ENCODE measurements around the gene CHCHD3. TPM values are rescaled to one million over a fixed set of nuclear protein-coding genes. Genes with fewer than 3 reads are reported as not detected.

CHCHD3 gene
- total RNA-seq, 4 donors from 2014 or later: 33.9 to 37.2 (median 35.8) TPM

DNA sequence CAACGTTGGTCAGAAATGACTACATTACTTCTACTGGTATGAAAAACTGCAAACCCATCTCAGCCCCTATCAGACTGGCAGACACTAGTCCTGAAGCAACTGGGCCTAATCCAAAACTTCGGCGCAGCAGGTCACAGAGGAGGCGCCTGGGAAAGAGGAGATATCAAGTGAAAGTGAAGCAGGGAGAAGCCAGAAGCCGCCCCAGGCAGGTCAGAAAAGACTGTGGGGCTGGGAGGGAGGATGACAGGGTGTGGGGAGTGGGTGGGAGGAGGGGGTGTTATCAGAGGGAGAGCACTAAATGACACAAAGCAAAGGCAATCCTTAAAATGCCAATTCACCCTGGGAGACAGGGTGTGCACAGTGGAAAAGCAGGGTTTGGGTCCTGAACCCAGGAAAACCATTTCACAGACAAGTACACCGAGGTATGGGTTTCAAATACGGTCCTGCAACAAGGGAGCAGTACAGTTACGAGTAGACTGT, 731 bp downstream of the CHCHD3 start:
- Histone ChIP-seq H3K4me1 (peaks cover 21% of the 10 kb centered on the region), H3K9me3 (no peaks in the 10 kb centered on the region), H3K27me3 (no peaks in the 10 kb centered on the region), H3K4me3 (peak overlapping the region; percentile 97), H3K36me3 (no peaks in the 10 kb centered on the region), H3K27ac (peak overlapping the region; percentile 89)
- no peak for DNase-seq (ENCODE audit: low spot score in 2 of 2)
- no peak for TF ChIP-seq EP300 (IDR thresholded peaks at IDR 0.05)
- no peak for TF ChIP-seq POLR2A (IDR thresholded peaks at IDR 0.05)
- TF ChIP-seq, protein P1, sequence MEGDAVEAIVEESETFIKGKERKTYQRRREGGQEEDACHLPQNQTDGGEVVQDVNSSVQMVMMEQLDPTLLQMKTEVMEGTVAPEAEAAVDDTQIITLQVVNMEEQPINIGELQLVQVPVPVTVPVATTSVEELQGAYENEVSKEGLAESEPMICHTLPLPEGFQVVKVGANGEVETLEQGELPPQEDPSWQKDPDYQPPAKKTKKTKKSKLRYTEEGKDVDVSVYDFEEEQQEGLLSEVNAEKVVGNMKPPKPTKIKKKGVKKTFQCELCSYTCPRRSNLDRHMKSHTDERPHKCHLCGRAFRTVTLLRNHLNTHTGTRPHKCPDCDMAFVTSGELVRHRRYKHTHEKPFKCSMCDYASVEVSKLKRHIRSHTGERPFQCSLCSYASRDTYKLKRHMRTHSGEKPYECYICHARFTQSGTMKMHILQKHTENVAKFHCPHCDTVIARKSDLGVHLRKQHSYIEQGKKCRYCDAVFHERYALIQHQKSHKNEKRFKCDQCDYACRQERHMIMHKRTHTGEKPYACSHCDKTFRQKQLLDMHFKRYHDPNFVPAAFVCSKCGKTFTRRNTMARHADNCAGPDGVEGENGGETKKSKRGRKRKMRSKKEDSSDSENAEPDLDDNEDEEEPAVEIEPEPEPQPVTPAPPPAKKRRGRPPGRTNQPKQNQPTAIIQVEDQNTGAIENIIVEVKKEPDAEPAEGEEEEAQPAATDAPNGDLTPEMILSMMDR (IDR thresholded peaks at IDR 0.05): no peak
- no peak for TF ChIP-seq POLR2AphosphoS5 (IDR thresholded peaks at IDR 0.05)
- 4% methylated on average over 8 of the region's 8 CpGs for WGBS

DNA sequence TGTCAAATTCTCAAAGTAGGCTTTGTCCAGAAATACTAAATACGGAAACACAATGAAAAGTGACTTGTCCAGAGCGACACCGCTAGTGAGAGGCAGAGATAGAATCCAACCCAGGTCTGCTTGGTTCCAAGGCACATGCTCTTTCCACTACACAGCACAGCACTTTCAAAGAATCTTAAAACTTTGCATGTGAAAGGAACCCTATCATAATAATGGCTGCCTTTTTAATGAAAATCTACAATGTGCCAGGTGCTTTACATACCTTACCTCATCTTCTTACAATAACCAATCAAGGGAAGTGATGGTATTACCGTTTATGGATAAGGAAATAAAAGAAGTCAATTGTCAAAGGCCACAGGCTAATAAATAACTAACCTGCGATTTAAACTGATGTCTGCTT, 2.6 kb downstream of the CHCHD3 start:
- 70% methylated on average over 5 of the region's 5 CpGs for WGBS
- TF ChIP-seq POLR2A (IDR thresholded peaks at IDR 0.05) (no peak), EP300 (IDR thresholded peaks at IDR 0.05) (no peak), POLR2AphosphoS5 (IDR thresholded peaks at IDR 0.05) (no peak)
- TF ChIP-seq, protein P1 (IDR thresholded peaks at IDR 0.05): no peak
- Histone ChIP-seq H3K27me3 (no peaks in the 10 kb centered on the region), H3K36me3 (no peaks in the 10 kb centered on the region), H3K27ac (no peak overlapping the region), H3K4me3 (no peak overlapping the region), H3K4me1 (peaks cover 21% of the 10 kb centered on the region), H3K9me3 (no peaks in the 10 kb centered on the region)
- DNase-seq (ENCODE audit: low spot score in 2 of 2): no peak

DNA sequence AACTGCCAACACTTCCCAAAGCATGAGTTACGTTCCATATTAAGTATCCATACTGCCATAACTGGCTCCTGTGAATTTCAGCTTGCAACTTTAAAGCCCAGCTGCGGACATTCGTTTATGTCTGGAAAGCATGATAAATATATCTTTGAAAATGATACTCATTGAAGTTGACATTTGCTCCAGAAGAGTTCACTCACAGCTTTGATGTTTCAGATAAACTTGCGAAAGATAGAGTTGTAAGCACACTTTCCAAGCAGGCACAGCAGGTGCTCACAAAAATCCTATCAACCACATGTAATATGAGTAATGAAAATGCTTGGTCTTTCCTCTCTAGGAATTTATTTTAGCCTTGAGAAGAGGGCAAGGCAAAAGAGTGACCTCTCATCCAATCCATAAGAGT, 4.5 kb downstream of the CHCHD3 start:
- no peak overlapping the region for H3K4me3 ChIP-seq
- no peaks in the 10 kb centered on the region for H3K27me3 ChIP-seq
- no peaks in the 10 kb centered on the region for H3K9me3 ChIP-seq
- H3K36me3 ChIP-seq: no peaks in the 10 kb centered on the region
- 92% methylated on average over 4 of the region's 4 CpGs for WGBS
- TF ChIP-seq POLR2A (IDR thresholded peaks at IDR 0.05) (no peak), EP300 (IDR thresholded peaks at IDR 0.05) (no peak), POLR2AphosphoS5 (IDR thresholded peaks at IDR 0.05) (no peak)
- TF ChIP-seq, protein P1 (IDR thresholded peaks at IDR 0.05): no peak
- no peak for DNase-seq (ENCODE audit: low spot score in 2 of 2)
- H3K27ac ChIP-seq: no peak overlapping the region
- peaks cover 21% of the 10 kb centered on the region for H3K4me1 ChIP-seq

DNA sequence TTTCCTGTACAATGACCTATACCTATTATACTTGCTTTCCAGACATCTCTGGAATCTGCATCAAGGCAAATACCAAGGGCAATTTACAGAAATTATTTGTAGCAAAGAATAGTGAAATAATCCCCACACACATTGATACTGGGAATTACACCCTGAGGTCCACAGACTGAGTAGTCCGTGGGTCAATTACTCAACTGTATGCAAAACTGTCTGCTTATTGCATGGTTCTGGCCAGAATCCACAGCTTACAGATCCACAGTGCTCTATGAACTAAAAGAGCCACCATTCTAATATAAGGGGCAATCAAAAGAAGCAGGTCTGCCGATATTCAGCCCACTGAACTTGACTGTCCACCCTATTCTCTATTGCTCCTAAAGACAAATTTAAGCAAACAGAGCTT, 5.7 kb downstream of the CHCHD3 start:
- TF ChIP-seq EP300 (IDR thresholded peaks at IDR 0.05) (no peak), POLR2AphosphoS5 (IDR thresholded peaks at IDR 0.05) (no peak), POLR2A (IDR thresholded peaks at IDR 0.05) (no peak)
- TF ChIP-seq, protein P1 (IDR thresholded peaks at IDR 0.05): no peak
- Histone ChIP-seq H3K9me3 (no peaks in the 10 kb centered on the region), H3K27ac (no peak overlapping the region), H3K4me1 (peaks cover 17% of the 10 kb centered on the region), H3K27me3 (no peaks in the 10 kb centered on the region), H3K4me3 (no peak overlapping the region), H3K36me3 (no peaks in the 10 kb centered on the region)
- DNase-seq (ENCODE audit: low spot score in 2 of 2): no peak
- WGBS: 77% methylated on average over 2 of the region's 2 CpGs

DNA sequence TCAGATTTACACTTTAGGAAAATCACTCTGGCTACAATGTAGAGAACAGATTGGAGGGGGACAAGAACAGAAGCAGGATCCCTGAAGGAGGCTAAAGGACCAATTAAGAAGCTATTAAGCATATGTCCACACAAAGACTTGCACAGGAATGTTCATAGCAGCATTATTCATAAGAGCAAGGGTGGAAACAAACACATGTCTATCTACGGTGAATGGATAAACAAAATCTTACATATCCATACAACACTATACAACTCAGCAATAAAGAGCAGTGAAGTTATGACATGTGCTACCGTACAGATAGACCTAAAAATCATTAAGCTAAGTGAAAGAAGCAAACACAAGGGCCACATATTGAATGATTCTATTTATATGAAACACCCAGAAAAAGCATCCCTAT, 10.4 kb downstream of the CHCHD3 start:
- no peaks in the 10 kb centered on the region for H3K9me3 ChIP-seq
- TF ChIP-seq POLR2A (IDR thresholded peaks at IDR 0.05) (no peak), EP300 (IDR thresholded peaks at IDR 0.05) (no peak), POLR2AphosphoS5 (IDR thresholded peaks at IDR 0.05) (no peak)
- TF ChIP-seq, protein P1 (IDR thresholded peaks at IDR 0.05): no peak
- peaks cover 20% of the 10 kb centered on the region for H3K36me3 ChIP-seq
- no peak for DNase-seq (ENCODE audit: low spot score in 2 of 2)
- H3K27me3 ChIP-seq: no peaks in the 10 kb centered on the region
- H3K27ac ChIP-seq: no peak overlapping the region
- H3K4me3 ChIP-seq: no peak overlapping the region
- WGBS: 96% methylated on average over 2 of the region's 2 CpGs
- no peaks in the 10 kb centered on the region for H3K4me1 ChIP-seq
